Left lung (tissue), 10 donors: ENCODE data around the gene KERA. TPM values are rescaled to one million over a fixed set of nuclear protein-coding genes. Genes with fewer than 3 reads are reported as not detected.

Experiments
- ATAC-seq: fragments of 200-7000 bp; cut with Tn5 transposase; one replicate; pipeline ENCODE4 v1.9.1; 2020; ENCODE audit warnings: moderate library complexity
- DNase-seq, 4 donors: peaks; one replicate each; pipeline ENCODE4 v3.0.0-alpha.2; 2013 to 2020
- H3K27ac ChIP-seq, 2 donors: fragments of 200-600 bp; sonication (generic) in 1 of 2; one replicate each; pipeline versions ENCODE4 v1.5.0 to v1.8.0; 2020 to 2021
- H3K27me3 ChIP-seq, 2 donors: fragments of 200-600 bp; sonication (generic) in 1 of 2; one replicate each; pipeline versions ENCODE4 v1.5.0 to v1.8.0; 2020 to 2021
- H3K36me3 ChIP-seq, 2 donors: fragments of 200-600 bp; sonication (generic) in 1 of 2; one replicate each; pipeline versions ENCODE4 v1.5.0 to v1.8.0; 2020 to 2021
- H3K4me1 ChIP-seq, 2 donors: fragments of 200-600 bp; one replicate each; pipeline ENCODE4 v1.8.0; 2021
- H3K4me3 ChIP-seq, 2 donors: fragments of 200-600 bp; sonication (generic) in 1 of 2; one replicate each; pipeline versions ENCODE4 v1.5.0 to v1.8.0; 2020 to 2021; ENCODE audit warnings: mild to moderate bottlenecking in 1 of 2
- H3K9me3 ChIP-seq, 2 donors: fragments of 200-600 bp; sonication (generic) in 1 of 2; one replicate each; pipeline versions ENCODE4 v1.5.0 to v1.8.0; 2020 to 2021
- intact Hi-C, 2 donors: fragments of 100-400 bp; cut with DNase I; formaldehyde crosslinking; loops; one replicate each; pipeline versions ENCODE4 v1.11.2 to v1.14.2; 2022
- polyA plus RNA-seq, 6 donors: library from polyadenylated mRNA; unstranded; fragments of 120-200 nt; gene quantifications; one replicate each; pipeline ENCODE4 v1.2.1, GENCODE V29; 2013; ENCODE audit not compliant: insufficient read length in 6 of 6
- total RNA-seq, 2 donors: library from RNA; stranded (reverse); fragmentation: NEBNext Ultra II Directional; extraction: Animal tissue kit (Norgen Biotek cat#: 25700); gene quantifications; one replicate each; pipeline ENCODE4 v1.2.1, GENCODE V29; 2021
- TF ChIP-seq, protein P1 (sequence below), 2 donors: fragments of 200-600 bp; sonication (generic) in 1 of 2; IDR thresholded peaks; one replicate each; pipeline versions ENCODE4 v1.5.0 to v1.8.0; 2021; ENCODE audit warnings: antibody characterized with exemption in 2 of 2
- donor health status: DM: no; HTN: yes; CAD: no.
- donor health status: DM: no; HTN: no; CAD: no.

The KERA gene
- total and polyA plus RNA-seq, 8 donors: 0.10 to 0.26 (median 0.16) TPM

DNA sequence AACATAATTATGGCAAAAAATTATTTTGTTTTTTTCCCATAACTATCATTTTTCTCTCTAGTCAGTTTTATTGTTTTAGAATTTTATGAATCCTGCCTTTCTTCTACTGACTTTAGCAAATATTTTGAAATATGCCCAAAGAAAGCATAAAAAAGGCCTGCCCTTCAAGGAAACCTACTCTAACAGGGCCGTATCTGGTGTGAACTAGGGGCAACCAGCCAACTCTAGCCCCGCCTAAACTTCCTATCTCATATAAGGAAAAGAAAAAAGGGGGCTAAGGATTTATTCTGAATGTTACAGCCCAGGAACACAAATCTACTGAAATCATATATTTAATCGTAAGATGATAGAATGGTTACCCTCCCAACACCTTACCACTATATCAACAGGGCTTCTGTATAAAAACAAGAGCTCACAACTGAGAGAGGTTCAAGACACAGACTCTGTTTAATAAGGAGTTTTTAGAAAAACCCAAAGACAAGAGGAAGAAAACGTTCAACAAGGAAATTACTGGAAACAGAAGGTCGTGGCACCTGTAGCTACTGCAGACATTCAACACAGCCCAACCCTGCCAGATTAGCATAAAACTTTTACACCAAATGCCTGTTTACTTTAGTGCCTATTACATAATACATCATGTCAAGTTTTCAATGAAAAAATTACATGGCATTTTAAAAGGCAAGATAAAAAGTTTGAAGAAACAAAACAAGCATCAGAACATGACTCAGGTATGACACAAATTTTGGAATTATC lies 40.1 kb downstream of the KERA start:
- Histone ChIP-seq H3K4me3 (no peak overlapping the region), H3K9me3 (peaks cover 0 to 4% of the 10 kb centered on the region in 2 donors), H3K36me3 (no peaks in the 10 kb centered on the region), H3K27me3 (no peaks in the 10 kb centered on the region), H3K27ac (no peak overlapping the region), H3K4me1 (no peaks in the 10 kb centered on the region)
- DNase-seq (no peak), ATAC-seq (no peak)
- intact Hi-C loops: no loop called here
- TF ChIP-seq, protein P1, sequence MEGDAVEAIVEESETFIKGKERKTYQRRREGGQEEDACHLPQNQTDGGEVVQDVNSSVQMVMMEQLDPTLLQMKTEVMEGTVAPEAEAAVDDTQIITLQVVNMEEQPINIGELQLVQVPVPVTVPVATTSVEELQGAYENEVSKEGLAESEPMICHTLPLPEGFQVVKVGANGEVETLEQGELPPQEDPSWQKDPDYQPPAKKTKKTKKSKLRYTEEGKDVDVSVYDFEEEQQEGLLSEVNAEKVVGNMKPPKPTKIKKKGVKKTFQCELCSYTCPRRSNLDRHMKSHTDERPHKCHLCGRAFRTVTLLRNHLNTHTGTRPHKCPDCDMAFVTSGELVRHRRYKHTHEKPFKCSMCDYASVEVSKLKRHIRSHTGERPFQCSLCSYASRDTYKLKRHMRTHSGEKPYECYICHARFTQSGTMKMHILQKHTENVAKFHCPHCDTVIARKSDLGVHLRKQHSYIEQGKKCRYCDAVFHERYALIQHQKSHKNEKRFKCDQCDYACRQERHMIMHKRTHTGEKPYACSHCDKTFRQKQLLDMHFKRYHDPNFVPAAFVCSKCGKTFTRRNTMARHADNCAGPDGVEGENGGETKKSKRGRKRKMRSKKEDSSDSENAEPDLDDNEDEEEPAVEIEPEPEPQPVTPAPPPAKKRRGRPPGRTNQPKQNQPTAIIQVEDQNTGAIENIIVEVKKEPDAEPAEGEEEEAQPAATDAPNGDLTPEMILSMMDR (IDR thresholded peaks at IDR 0.05): no peak

DNA sequence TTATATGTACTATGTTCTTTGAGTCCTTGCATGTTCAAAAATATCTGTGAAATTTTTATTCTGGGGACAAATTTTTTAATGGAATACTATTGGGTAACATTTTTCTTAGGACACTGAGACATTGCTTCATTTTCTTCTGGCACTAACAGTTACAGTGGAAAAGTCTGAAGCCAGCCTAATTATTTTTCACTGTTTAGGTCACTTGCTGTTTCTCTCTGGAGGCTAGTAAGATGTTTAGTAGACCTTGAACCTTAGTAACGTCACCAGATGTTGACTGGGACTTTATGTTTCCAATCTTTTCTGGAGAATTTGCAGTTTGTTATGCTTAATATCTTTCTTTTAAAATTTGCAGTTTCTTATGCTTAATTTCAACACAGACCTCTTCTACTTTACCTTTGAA lies 40.8 kb downstream of the KERA start:
- DNase-seq (no peak), ATAC-seq (no peak)
- H3K27ac ChIP-seq: no peak overlapping the region

DNA sequence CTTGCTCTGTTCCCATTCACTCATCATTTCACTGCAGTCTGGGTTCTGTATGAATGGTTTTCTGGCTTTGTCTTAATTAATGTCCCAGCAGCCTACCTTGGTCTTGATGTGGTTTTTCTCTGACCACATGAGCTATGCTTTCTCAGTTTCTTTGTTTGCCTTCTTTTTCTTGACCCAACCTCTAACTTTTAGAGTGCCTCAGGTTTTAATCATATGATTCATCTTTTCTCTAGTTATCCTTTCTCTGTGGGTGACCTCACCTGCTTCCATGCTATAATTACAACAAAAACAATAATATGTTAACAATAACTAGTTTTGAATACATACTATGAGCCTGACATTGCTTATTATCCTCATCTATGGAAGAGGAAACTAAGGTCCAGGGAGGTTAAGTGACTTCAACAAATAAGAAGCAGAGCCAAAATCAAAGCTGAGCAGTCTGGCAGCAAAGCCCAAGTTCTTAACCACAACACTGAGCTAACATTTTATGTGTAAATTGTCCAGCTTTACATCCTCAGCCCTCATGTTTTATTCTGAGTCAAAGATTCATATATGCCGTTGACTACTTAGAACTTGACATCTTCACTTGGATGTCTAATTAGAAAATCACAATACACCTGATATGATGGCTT lies 48.4 kb downstream of the KERA start:
- no peak overlapping the region for H3K27ac ChIP-seq
- ATAC-seq (no peak), DNase-seq (no peak)
- no peaks in the 10 kb centered on the region for H3K36me3 ChIP-seq
- H3K4me1 ChIP-seq: no peaks in the 10 kb centered on the region
- H3K4me3 ChIP-seq: no peak overlapping the region
- intact Hi-C loops: no loop called here
- no peaks in the 10 kb centered on the region for H3K9me3 ChIP-seq
- TF ChIP-seq, protein P1 (IDR thresholded peaks at IDR 0.05): no peak
- H3K27me3 ChIP-seq: no peaks in the 10 kb centered on the region

More for the DNA sequence above, 40.8 kb downstream of the KERA start:
- Histone ChIP-seq H3K27me3 (no peaks in the 10 kb centered on the region), H3K9me3 (peaks cover 0 to 4% of the 10 kb centered on the region in 2 donors), H3K4me1 (no peaks in the 10 kb centered on the region), H3K36me3 (no peaks in the 10 kb centered on the region), H3K4me3 (no peak overlapping the region)
- intact Hi-C loops: no loop called here
- TF ChIP-seq, protein P1 (IDR thresholded peaks at IDR 0.05): no peak

DNA sequence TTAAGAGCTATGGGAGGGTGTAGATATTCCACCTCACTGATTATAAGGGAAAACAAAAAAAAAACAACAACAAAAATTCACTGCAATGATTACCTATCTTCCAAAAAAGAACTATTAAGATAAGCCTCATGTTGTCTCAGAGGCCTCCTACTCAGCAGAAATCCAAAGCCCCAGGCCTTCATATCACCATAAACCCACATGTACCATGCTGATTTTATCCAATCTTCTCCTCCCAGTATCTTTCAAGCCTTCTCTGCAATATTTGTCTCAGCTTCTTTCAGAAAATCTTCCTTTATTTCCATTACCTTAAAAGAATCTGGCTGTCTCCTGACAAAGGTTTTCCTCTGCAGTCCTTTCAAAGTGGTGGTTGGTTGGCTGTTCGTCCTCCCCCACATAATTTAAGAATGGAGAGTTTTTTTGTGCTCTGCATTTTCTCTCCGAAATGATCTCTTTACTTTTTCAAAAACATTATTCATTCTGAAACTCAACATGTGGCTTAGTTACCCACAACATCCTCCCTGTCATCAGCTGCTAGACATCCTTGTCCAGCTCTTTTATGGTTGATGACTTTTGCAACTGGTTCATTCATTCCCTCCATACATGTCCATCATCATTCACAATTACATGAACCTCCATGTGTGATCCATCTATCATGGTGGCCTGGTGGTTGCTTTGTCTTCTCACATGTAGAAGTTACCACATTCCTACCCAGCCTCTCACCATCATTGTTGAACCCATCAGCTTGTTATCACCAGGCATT lies 50.1 kb downstream of the KERA start:
- Histone ChIP-seq H3K4me3 (no peak overlapping the region), H3K9me3 (no peaks in the 10 kb centered on the region), H3K27ac (no peak overlapping the region), H3K4me1 (no peaks in the 10 kb centered on the region), H3K36me3 (no peaks in the 10 kb centered on the region), H3K27me3 (no peaks in the 10 kb centered on the region)
- TF ChIP-seq, protein P1 (IDR thresholded peaks at IDR 0.05): no peak
- DNase-seq: no peak
- intact Hi-C loops: no loop called here
- no peak for ATAC-seq

DNA sequence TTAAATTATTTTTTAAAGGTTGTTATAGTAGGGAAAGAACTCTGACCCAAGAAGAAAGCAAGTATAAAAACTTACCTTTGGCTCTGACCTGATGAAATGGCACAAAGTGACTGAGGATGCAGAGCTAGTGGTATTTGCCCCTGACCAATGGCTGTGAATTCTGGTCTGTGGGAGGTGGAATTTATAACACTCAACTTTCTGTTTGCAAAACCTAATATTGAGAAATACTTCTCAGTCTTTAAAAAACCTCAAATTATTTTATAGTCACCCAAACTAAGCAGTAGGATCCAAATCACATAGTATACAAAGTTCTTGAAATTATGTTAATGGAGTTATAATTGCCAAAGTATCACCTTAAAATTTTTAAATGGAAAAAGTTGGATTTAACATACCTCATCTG lies 53.0 kb downstream of the KERA start, which contains the start of gene EPYC:
Gene EPYC, minus strand, starts transcription at position 101 of the 400 bp plus-strand sequence. CDS start 2,407 bp downstream, outside the sequence.
- Histone ChIP-seq H3K4me1 (no peaks in the 10 kb centered on the region), H3K27ac (no peak within 1 kb of the TSS), H3K4me3 (no peak within 1 kb of the TSS), H3K27me3 (no peaks in the 10 kb centered on the region), H3K36me3 (no peaks in the 10 kb centered on the region), H3K9me3 (no peaks in the 10 kb centered on the region)
- TF ChIP-seq, protein P1 (IDR thresholded peaks at IDR 0.05): no peak
- intact Hi-C loops: no loop called here
- ATAC-seq: no peak
- DNase-seq: no peak
